Measurements from ENCODE around the gene SRCAP.
"Not testable (repeated sequence)": the region's sequence is repeated elsewhere in the genome, so short reads cannot be mapped to it uniquely, and the experiment has no call there.

Gene SRCAP

DNA sequence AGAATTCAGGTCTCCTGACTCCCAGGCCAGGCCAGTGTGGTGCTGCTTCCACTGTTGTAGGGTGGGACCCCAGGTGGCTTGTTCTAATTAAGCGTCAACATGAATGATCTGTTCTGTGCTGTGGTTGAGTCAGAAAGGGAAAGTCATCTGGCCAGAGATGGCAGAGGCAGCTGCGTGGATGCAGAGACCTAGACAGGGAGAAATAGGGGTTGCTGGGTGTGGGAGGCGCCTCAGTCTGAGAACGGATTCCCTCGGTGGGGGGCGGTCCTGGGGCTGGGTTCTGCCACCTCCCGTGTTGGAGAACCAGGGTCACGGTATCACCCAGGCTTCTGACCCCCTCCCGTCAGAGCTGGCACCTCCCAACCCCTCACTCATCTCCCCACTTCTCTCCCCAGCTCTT lies 35.2 kb upstream of the SRCAP start:
- no peak for DNase-seq (ENCODE audit: low read depth, low spot score)

DNA sequence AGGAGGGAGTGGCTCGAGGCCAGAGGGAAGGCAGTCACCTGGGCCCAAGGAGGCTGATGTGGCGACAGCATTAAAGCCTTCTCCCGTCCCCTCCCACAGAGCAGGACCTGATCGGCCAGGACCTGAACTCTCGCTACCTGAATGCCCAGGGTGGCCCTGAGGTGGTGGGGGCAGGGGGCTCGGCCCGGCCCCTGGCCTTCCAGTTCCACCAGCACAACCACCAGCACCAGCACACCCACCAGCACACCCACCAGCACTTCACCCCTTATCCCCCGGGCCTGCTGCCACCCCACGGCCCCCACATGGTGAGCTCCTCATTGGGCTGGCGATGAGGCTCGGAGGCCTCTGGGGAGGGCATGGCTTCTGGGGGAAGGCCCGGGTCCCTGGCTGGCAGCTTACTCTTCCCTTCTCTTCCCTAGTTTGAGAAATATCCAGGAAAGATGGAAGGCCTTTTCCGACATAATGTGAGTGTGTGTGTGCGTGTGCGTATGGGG lies 34.3 kb upstream of the SRCAP start:
- DNase-seq (ENCODE audit: low read depth, low spot score) = no peak

DNA sequence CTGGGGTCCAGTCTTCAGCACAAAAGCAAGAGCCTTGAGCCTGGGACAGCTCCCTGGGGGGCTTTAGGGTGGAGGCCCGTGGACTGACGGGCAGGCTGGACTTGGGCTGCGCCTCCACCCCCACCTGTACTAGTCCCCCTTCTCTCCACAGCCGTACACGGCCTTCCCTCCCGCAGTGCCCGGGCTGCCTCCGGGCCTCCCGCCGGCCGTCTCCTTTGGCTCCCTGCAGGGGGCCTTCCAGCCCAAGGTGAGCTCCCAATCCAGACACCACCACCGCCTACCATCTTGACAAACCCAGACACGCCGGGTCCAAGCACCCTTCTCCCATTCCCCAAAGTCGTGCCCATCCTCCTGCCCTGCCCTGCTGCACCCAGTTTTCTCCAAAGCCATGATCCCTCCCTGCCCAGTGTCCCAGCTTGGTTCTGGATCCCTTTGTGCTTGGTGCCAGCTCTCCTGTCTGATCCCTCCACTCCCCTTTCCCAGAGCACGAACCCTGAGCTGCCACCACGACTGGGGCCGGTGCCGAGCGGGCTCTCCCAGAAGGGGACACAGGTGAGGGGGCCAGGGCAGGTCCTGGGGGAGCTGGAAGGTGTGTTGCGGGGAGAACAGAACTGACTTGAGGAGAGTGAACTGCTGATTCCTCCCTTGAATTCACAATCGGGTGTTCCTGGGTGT lies 33.7 kb upstream of the SRCAP start:
- DNase-seq (ENCODE audit: low read depth, low spot score) = no peak

DNA sequence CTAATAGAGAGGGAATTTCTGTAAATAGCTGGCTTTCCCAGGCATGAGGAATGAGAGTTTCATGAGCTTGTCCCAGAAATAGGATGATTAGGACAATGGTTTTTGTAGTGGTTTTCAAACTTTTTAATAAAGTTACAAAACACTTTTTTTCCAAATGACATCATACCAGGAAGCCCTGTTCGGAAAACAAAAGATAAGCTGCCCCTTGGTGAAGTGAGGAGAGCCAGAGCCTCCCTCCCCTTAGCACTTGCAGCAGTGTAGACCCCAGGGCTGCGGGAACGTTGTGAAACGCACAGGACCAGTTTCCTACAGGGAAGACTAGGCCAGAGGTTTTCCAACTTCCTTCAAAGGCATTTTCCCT lies 33.2 kb upstream of the SRCAP start:
- DNase-seq (ENCODE audit: low read depth, low spot score) = no peak

DNA sequence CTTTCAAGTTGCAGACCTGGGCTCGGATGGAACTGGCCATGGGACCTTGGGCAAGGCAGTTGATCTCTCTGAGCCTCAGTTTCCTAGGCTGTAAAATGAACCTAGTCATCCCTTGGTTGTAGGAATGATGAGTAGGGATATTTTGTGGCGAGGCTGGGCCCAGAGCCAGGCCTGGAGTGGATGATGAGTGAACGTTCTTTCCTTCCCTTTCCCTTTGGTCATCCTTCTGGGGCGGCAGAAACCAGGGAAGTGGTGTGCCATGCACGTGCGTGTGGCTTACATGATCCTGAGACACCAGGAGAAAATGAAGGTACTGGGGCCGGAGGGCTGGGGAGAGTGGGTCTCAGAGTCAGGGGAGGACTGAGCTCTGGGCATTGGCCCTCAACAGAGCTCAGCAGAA lies 32.3 kb upstream of the SRCAP start:
- DNase-seq (ENCODE audit: low read depth, low spot score) = no peak

DNA sequence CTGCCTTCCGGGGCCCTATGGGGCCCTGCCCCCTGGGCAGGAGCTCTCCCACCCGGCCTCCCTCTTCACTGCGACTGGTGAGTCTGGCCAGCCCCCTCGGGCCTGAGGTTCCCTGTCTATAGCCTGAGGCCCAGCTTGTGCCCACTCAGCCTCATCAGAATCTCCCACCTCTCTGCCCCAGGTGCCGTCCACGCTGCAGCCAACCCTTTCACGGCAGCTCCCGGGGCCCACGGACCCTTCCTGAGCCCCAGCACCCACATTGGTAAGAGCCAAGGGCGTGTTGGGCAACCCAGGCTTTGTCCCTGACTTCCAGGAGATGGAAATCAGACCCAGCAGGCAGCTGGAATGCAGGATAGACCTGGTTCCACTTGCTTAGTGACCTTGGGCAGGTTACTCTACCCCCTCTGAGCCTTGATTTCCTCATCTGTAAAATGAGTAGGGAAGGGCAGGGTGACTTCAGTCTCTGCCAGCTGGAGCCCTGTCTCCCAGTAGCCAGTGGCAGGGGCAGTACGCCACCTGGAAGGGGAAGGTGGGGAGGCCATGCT lies 31.5 kb upstream of the SRCAP start:
- no peak for DNase-seq (ENCODE audit: low read depth, low spot score)

DNA sequence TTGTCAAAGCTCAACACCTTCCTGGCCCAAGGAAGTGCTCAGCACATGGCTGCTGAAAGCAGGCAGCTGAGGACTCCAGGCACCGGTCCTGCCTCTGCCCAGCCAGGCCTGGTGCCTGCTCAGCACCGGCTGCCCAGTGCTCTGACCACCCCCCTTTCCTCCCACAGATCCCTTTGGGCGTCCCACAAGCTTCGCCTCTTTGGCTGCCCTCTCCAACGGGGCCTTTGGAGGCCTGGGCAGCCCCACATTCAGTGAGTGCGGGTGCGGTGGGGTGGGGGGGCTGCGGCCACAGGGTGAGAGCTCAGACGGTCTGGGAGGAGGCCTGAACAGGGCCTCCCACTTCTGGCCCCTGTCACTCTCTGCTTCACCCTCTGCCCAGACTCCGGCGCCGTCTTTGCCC lies 30.6 kb upstream of the SRCAP start:
- DNase-seq (ENCODE audit: low read depth, low spot score) = no peak

DNA sequence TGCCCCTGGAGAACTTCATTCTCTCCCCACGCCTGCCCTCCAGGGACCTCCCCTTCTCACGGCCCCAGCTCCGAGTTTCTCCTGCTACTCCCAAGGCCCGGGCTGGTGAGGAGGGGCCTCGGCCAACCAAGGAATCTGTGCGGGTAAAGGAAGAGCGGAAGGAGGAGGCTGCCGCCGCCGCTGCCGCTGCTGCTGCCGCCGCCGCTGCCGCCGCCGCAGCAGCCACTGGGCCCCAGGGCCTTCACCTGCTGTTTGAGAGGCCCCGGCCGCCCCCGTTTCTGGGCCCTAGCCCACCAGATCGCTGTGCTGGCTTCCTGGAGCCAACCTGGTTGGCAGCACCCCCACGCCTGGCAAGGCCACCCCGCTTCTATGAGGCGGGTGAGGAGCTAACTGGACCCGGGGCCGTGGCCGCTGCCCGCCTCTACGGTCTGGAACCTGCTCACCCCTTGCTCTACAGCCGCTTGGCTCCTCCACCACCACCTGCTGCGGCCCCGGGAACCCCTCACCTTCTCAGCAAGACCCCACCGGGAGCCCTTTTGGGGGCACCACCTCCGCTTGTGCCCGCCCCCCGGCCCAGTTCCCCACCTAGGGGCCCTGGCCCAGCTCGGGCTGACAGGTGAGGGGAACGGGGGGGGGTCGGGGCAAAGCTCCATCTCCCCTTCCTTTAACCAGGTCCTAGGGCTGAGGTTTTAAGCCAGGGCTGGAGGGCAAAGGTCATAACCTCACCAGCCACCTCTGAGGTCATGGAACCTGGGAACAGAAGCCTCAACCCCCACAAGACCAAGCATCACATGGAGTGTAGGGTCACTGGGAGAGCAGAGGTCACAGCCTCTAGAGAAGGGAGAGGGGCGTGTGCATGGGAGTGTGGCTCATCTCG lies 29.7 kb upstream of the SRCAP start:
- no peak for DNase-seq (ENCODE audit: low read depth, low spot score)

DNA sequence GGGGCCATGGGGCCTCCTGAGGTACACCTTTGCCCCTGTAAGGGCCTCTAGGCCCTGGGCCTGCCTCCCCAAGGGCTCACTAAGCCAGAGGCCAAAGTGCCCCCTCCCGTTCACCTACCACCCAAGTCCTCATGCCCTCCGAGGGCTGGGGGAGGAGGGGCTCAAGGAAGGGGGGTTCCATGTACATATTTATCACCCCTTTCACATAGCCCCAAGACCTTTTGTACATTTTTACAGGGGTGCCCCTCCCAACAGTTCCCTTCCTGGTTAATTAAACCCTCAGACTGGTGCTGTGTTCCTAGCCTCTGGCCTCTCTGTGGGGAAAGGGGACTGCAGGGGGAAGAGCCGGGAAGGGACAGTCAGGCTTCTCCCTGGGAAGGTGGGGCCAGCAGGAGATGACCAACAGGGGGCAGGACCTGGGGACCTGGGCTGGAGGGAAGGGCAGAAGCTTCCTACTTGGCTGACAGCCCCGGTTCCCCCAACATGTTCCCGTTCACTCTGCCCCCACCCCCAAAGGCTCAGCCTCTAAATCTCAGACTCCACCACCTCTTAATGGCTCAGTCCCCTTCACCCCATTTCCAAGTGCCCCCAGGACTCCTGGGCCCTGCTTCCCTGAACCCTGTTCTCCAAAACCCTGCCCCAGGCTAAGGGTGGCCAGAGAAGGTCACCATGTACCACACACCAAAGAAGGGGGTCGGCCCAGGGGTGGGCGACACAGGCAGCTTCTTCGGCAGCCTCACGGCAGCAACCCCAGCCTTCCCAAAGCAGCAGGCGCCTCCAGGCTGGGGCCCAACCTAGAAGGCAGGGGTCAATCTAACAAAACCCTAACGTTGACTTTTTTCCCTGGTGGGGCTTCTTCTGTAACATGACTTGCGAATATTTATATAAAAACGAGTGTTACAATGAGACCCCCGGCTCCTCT lies 28.8 kb upstream of the SRCAP start:
- DNase-seq (ENCODE audit: low read depth, low spot score) = no peak

DNA sequence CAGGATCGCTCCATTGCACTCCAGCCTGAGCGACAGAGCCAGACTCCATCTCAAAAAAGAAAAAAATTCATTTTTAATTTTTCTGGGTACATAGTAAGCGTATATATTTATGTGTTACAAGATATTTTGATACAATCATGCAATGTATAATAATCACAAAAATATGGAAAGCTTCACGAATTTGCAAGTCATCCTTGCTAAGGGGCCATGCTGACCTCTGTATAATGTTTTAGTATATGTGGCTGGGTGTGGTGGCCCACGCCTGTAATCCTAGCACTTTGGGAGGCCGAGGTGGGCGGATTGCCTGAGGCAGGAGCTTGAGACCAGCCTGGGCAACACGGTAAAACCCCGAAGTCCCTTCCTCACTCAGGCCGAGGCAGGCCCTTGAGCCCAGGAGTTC lies 23.8 kb upstream of the SRCAP start:
- no peak for DNase-seq (ENCODE audit: low read depth, low spot score)

DNA sequence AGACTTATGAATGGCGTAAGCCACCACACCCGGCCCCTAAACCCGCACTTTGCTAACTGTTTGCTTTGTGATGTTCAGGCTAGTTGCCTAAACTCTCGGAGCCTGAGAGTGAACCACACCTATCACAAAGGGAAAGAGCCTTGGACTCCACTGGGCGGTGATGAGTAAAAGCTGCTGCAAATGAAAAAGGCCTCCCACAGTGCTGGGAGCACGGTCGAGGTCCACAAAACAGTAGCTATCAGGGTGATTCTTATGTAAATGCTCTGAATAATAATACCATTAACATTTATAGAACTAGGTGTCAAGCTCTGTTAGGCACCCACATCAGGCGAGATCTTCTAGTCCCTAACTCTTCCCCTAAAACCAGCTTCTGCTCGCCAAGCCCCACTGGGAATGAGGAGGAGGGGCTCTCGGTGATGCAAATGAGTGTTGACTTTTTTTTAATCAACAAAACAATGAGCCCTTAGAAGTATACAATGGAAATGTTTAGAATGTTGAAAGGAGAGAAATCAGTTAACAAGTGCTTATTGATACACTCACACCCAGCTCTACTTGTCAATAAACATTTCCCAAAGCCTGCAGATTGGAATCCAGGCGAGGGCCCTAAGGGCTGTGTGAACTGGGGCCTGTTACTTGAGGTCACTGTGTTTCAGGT lies 20.9 kb upstream of the SRCAP start:
- DNase-seq (ENCODE audit: low read depth, low spot score) = no peak

DNA sequence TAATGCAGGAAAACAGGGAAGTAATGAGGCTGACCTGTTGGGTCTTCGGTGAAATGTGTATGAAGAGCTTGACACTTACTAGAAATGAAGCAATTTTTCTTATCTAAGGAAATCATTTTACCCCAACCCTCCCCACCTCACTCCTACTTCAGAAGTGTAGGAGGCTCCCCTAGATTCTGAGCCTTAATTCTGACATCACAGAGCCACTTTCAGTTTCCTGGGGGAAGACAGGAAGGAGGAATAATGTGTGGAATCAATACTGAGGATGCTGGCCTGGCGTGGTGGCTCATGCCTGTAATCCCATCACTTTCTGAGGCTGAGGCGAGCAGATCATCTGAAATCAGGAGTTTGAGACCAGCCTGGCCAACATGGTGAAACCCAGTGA lies 20.4 kb upstream of the SRCAP start:
- DNase-seq (ENCODE audit: low read depth, low spot score) = no peak

DNA sequence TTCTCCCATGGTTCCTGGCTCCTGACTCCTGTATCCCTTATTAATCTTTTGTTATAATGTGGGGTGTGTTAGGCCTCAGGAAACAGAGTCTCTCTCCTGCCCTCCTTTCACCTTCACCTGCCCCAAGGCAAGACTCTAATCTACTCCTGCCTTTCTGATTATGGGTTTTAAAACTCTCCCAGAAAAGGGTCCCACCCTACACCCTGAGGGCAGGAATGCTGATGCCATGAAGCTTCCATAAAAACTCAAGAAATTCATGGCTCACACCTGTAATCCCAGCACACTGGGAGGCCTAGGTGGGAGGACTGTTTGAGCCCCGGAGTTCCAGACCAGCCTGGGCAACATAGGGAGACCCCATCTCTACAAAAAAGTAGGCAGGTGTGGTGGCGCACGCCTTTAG lies 18.6 kb upstream of the SRCAP start:
- DNase-seq (ENCODE audit: low read depth, low spot score) = no peak

DNA sequence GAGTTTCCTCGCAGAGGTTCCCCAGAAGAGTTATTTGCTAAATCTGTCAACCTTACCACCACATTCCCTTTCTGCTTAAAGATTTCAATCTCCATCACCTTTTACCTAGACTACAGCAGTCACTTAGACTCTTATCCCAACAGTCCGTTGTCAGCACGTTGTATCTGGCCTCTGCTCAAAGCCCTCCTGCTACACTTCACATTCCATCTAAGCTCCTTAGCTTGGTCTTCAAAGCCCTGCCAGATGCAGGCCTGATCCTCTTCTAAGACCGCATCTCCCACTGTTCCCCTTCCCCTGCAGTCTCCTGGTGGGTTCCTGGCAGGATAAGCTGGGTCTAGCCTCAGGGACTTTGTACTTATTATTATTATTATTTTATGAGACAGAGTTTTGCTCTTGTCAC lies 10.3 kb upstream of the SRCAP start:
- no peak for DNase-seq (ENCODE audit: low read depth, low spot score)

DNA sequence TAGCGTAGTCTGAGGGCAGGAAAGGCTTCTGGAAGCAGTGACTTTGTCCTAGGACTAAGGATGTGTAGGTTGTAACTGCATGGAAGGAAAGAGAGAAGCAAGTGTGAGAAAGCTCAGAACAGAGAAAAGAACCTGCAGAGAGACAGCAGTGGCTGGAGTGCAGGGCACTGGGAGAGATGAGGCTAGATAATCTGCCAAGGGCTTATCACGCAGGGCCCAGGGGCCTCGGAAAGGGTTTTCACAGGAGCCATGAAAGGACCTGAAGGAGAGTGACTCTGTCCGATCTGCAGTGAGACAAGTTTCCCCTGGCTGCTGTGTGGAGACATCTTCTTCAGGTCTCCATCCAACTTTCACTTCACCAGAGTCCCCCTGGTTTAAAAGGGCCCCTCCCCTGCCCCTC lies 7.1 kb upstream of the SRCAP start:
- DNase-seq (ENCODE audit: low read depth, low spot score) = no peak

DNA sequence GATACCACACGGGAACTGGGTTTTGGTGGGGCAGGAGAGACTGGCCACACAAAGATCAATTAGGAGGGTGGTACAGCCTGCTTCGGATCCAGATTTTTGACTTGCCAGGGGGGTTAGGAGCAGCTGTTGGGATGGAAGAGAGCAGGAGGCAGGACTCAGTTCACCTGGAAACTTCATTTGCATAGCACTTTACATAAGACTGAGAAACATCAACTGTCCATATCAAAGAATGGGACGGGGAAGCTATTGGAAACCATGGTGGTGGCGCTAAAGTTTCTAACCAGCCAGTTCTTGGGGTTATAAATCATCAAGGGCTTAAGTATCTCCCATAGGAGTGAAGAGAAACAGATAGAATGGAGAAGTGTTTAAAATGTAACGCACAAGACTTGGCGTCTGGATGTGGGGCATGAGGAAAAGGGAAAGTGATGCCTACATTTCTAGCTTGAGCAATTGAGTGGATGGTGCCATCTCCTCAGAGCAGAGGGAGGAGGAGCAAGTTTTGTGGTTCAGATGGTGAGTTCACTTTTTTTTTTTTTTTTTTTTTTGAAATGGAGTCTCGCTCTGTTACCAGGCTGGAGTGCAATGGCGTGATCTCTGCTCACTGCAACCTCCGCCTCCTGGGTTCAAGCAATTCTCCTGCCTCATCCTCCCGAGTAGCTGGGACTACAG lies 6.4 kb upstream of the SRCAP start:
- DNase-seq (ENCODE audit: low read depth, low spot score) = no peak

DNA sequence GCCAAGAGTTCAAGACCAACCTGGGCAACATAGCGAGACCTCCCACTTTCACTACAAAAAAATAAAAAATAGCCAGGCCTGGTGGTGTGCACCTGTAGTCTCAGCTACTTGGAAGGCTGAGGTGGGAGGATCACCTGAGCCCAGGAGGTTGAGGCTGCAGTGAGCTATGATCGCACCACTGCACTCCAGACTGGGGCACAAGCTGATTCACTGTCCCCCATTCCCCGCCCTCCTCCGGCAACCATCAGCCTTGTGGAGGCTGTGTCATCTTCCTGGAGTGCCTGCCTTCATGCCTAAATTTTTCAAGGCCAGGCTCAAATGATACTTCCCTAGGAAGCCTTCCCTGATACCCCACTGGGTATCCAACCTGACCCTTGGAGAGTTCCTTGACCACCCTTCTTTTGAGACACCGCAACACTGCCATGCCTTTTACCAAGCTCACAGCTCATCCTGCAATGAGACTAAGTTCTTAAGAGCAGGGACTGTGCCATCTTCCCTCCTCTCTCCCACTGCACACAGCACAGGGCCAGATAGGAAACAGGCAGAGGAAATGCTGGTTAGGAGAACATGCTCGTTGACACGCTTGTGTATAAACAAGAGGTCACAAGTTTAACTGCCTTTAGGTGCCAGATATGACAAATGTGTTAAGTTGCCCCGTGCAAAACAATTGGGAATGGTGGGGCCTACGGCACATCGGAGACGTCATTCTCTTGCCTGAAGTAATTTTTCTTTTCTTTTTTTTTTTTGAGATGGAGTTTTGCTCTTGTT lies 3.9 kb upstream of the SRCAP start:
- DNase-seq (ENCODE audit: low read depth, low spot score) = no peak

DNA sequence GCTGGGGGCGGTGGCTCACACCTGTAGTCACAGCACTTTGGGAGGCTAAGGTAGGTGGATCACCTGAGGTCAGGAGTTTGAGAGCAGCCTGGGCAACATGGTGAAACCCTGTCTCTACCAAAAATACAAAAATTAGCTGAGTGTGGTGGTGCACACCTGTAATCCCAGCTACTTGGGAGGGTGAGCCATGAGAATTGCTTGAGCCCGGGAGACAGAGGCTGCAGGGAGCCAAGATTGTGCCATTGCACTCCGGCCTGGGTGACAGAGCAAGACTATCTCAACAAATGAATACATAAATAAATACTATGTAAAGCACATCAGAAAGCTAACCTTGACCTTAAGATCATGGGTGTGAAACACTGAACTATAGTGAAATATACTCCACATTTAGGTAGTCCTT lies 2.3 kb upstream of the SRCAP start:
- not testable (repeated sequence) for DNase-seq (ENCODE audit: low read depth, low spot score)

DNA sequence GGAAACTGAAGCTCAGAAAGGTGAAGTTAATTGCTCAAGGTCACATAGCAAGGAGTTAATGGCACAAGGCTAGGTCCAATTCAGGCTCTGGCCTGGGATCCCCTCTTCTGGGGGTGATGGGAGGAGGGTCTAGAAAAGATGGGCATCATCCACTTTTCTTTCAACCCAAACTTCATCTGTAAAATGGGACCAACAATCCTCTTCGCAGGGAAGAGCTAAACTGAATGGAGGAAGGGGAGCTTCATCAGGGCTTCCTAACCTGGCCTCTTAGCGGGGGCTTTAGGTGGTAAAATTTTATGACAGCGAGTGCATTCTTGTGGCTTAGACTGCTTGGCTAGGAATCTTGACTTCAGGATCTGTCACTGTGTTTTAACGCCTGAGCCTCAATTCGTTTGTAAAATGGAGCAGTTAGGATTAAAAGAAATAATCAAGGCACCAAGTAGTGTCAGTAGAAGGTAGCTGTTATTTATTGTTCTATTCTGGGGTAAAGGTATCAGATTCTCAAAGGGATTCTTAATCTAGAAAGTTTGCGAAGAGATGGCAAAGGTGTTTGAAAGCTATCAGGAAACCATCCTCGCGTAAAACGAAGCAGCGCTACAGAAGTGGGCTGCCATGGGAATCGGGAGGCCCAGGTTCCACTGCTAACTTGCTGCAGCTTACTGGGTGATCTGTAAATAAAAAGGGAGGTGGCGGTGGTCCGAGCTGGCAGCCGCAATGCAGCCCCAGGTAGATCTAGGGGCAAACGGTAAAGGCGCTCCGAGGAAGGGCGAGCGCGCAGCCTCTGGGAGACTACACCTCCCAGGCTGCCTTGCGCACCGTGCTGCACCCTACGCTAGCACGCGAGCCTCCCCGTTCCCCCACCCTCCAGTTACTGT lies 1.5 kb upstream of the SRCAP start:
- no peak for DNase-seq (ENCODE audit: low read depth, low spot score)

All from smooth muscle cell of the brain vasculature (primary cell).